HCT116 (cell line): ENCODE data around the gene GHR. TPM values are rescaled to one million over a fixed set of nuclear protein-coding genes. Genes with fewer than 3 reads are reported as not detected.

Experiments used
- ATAC-seq: fragments of 200-7000 bp; cut with Tn5 transposase; 2 replicates; pipeline ENCODE4 v1.9.1; 2020; ENCODE audit warnings: mild to moderate bottlenecking, moderate library complexity
- BruUV-seq: library from RNA; stranded (reverse); fragments of 400-500 nt; replicated peaks from 2 replicates; lab custom pipeline; 2021; lab: Mats Ljungman, UMichigan
- CTCF ChIA-PET: fragments of 300-600 bp; sonication (Branson Sonifier 250); formaldehyde crosslinking; loops from one replicate; lab custom pipeline; 2021; ENCODE audit warnings: antibody characterized with exemption; lab: Charles Lee
- POLR2A ChIA-PET: fragments of 300-600, 350-600 bp; sonication (Branson Sonifier 250); formaldehyde crosslinking; loops from one replicate; lab custom pipeline; 2021; ENCODE audit warnings: antibody characterized with exemption; lab: Charles Lee
- RAD21 ChIA-PET, 2 experiments: fragments of 300-600 bp; sonication (Branson Sonifier 250); formaldehyde crosslinking; loops; one replicate each; lab custom pipeline; 2023; ENCODE audit warnings: low total read pairs in 2 of 2; ENCODE audit not compliant: uncharacterized antibody in 2 of 2, unreplicated experiment in 2 of 2, low non-redundant PET in 1 of 2; lab: Charles Lee
- DNase-seq: peaks from one replicate; pipeline ENCODE4 v3.0.0-alpha.2; 2010; ENCODE audit warnings: low read depth, low spot score
- H2AFZ ChIP-seq: fragments of 200-600 bp; shearing (Covaris generic), sonication (generic); 2 replicates; pipeline ENCODE4 v1.6.1; 2017; ENCODE audit warnings: low read depth, mixed run types, mixed read lengths, antibody characterized with exemption, low read length; ENCODE audit not compliant: poor library complexity, severe bottlenecking
- H3K27ac ChIP-seq: 2 replicates; pipeline ENCODE4 v1.5.1; 2012; ENCODE audit warnings: low read depth, low read length
- H3K27me3 ChIP-seq: fragments of 200-600 bp; sonication (generic); 2 replicates; pipeline ENCODE4 v1.6.1; 2016; ENCODE audit warnings: mixed run types, low read length, mixed read lengths; ENCODE audit not compliant: insufficient read depth
- H3K36me3 ChIP-seq, 2 experiments: fragments of 200-500 bp in 1 of 2; fragments of 200-600 bp in 1 of 2; sonication (Bioruptor generic) in 1 of 2; sonication (generic) in 1 of 2; 2 replicates each; pipeline versions ENCODE4 v1.5.1 to v1.6.1; 2014 to 2016; ENCODE audit warnings: low read length in 2 of 2, inconsistent platforms in 1 of 2, mixed read lengths in 1 of 2, mixed run types in 1 of 2; ENCODE audit not compliant: insufficient read depth in 2 of 2, control insufficient read depth in 1 of 2
- H3K4me1 ChIP-seq, 2 experiments: fragments of 200-600 bp in 1 of 2; sonication (generic) in 1 of 2; 2 replicates each; pipeline versions ENCODE4 v1.5.1 to v1.6.1; 2012 to 2017; ENCODE audit warnings: low read length in 2 of 2, inconsistent platforms in 1 of 2, mild to moderate bottlenecking in 1 of 2, mixed read lengths in 1 of 2, mixed run types in 1 of 2, moderate library complexity in 1 of 2; ENCODE audit not compliant: insufficient read depth in 2 of 2, control insufficient read depth in 1 of 2
- H3K4me2 ChIP-seq: fragments of 200-600 bp; sonication (generic); 2 replicates; pipeline ENCODE4 v1.6.1; 2017; ENCODE audit warnings: mixed run types, low read length, mixed read lengths
- H3K4me3 ChIP-seq, 2 experiments: fragments of 200-600 bp in 1 of 2; sonication (generic) in 1 of 2; replicated peaks in 1 of 2; 2 replicates each; pipeline ENCODE4 v1.5.1; 2011 to 2016; ENCODE audit warnings: low read length in 2 of 2, control low read depth in 1 of 2, low read depth in 1 of 2, mild to moderate bottlenecking in 1 of 2, mixed read lengths in 1 of 2, mixed run types in 1 of 2
- H3K79me2 ChIP-seq: fragments of 200-600 bp; sonication (generic); 2 replicates; pipeline ENCODE4 v1.6.1; 2017; ENCODE audit warnings: mild to moderate bottlenecking, mixed run types, low read length, moderate library complexity, mixed read lengths; ENCODE audit not compliant: insufficient read depth
- H3K9ac ChIP-seq: fragments of 200-600 bp; sonication (generic); 2 replicates; pipeline ENCODE4 v1.6.1; 2016; ENCODE audit warnings: low read length, mixed read lengths
- H3K9me2 ChIP-seq: fragments of 200-600 bp; sonication (generic), shearing (Covaris generic); 2 replicates; pipeline ENCODE4 v1.6.1; 2017; ENCODE audit warnings: mixed run types, mild to moderate bottlenecking, moderate library complexity; ENCODE audit not compliant: insufficient read depth
- H3K9me3 ChIP-seq, 2 experiments: fragments of 200-500 bp in 1 of 2; fragments of 200-600 bp in 1 of 2; sonication (Bioruptor generic) in 1 of 2; sonication (generic) in 1 of 2; 2 replicates each; pipeline ENCODE4 v1.6.1; 2014 to 2017; ENCODE audit warnings: low read length in 2 of 2, mixed read lengths in 2 of 2, inconsistent platforms in 1 of 2, low read depth in 1 of 2, mild to moderate bottlenecking in 1 of 2, mixed run types in 1 of 2, moderate library complexity in 1 of 2; ENCODE audit not compliant: control insufficient read depth in 1 of 2, insufficient read depth in 1 of 2
- H4K20me1 ChIP-seq: fragments of 200-600 bp; sonication (generic), shearing (Covaris generic); 2 replicates; pipeline ENCODE4 v1.6.1; 2017; ENCODE audit warnings: mixed run types, mild to moderate bottlenecking, moderate library complexity; ENCODE audit not compliant: insufficient read depth
- ATF3 ChIP-seq: IDR thresholded peaks from 2 replicates; pipeline ENCODE4 v1.6.1; 2012
- CBX3 ChIP-seq: IDR thresholded peaks from 2 replicates; pipeline ENCODE4 v1.6.1; 2012; ENCODE audit warnings: low read depth
- CTCF ChIP-seq, 3 experiments: fragments of 200-600 bp in 1 of 3; sonication (generic) in 1 of 3; IDR thresholded peaks in 2 of 3; conservative IDR thresholded peaks in 1 of 3; 2 replicates each; pipeline ENCODE4 v1.5.1; 2012 to 2017; ENCODE audit warnings: low read depth in 2 of 3, low read length in 2 of 3, antibody characterized with exemption in 1 of 3, borderline replicate concordance in 1 of 3, control low read depth in 1 of 3, mild to moderate bottlenecking in 1 of 3, mixed read lengths in 1 of 3, mixed run types in 1 of 3, moderate library complexity in 1 of 3; ENCODE audit not compliant: insufficient read depth in 1 of 3
- EZH2phosphoT487 ChIP-seq: fragments of 200-600 bp; IDR thresholded peaks from 2 replicates; pipeline ENCODE4 v1.6.1; 2018; ENCODE audit warnings: antibody characterized with exemption, borderline replicate concordance
- FOSL1 ChIP-seq: IDR thresholded peaks from 2 replicates; pipeline ENCODE4 v1.6.1; 2012; ENCODE audit warnings: low read depth
- JUND ChIP-seq: IDR thresholded peaks from 2 replicates; pipeline ENCODE4 v1.6.1; 2012
- POLR2A ChIP-seq: IDR thresholded peaks from 2 replicates; pipeline ENCODE4 v1.7.0; 2011; ENCODE audit warnings: borderline replicate concordance; ENCODE audit not compliant: insufficient read depth, insufficient read length; ENCODE audit errors: extremely low read depth
- RAD21 ChIP-seq: IDR thresholded peaks from 2 replicates; pipeline ENCODE4 v1.6.1; 2012; ENCODE audit warnings: low read depth, mild to moderate bottlenecking
- SIN3A ChIP-seq: IDR thresholded peaks from 2 replicates; pipeline ENCODE4 v1.6.1; 2012; ENCODE audit warnings: low read depth
- SRF ChIP-seq: IDR thresholded peaks from 2 replicates; pipeline ENCODE4 v1.6.1; 2012; ENCODE audit warnings: low read depth
- TCF7L2 ChIP-seq: IDR thresholded peaks from 2 replicates; pipeline ENCODE4 v1.7.0; 2011; ENCODE audit warnings: borderline replicate concordance, inconsistent platforms; ENCODE audit not compliant: insufficient read depth, insufficient read length; ENCODE audit errors: extremely low read depth
- ZBTB33 ChIP-seq: IDR thresholded peaks from 2 replicates; pipeline ENCODE4 v1.6.1; 2011; ENCODE audit warnings: mild to moderate bottlenecking, low read length, moderate library complexity; ENCODE audit not compliant: insufficient replicate concordance; ENCODE audit errors: extremely low read depth
- ZFX ChIP-seq: fragments of 450-650 bp; IDR thresholded peaks from 2 replicates; pipeline ENCODE4 v1.6.1; 2017
- ZNF274 ChIP-seq: fragments of 200-500 bp; sonication (Bioruptor generic); IDR thresholded peaks from 2 replicates; pipeline ENCODE4 v1.6.1; 2014; ENCODE audit warnings: mild to moderate bottlenecking, low read depth, low read length, inconsistent platforms
- intact Hi-C: fragments of 100-400 bp; cut with micrococcal nuclease; formaldehyde crosslinking; loops from 2 replicates; pipeline ENCODE4 v1.10.0; 2022
- total RNA-seq: library from RNA; stranded (reverse); gene quantifications from one replicate; pipeline ENCODE4 v1.2.1, GENCODE V29; 2021; ENCODE audit not compliant: unreplicated experiment

The GHR gene
- total RNA-seq, 1 experiment from 2014 or later = not detected

- Histone ChIP-seq H3K4me1 (no peaks in the 10 kb centered on the region), H3K27me3 (no peaks in the 10 kb centered on the region), H3K9ac (no peak overlapping the region), H3K79me2 (no peaks in the 10 kb centered on the region), H3K36me3 (no peaks in the 10 kb centered on the region), H3K4me3 (no peak overlapping the region), H3K27ac (no peak overlapping the region), H3K9me2 (no peaks in the 10 kb centered on the region), H3K4me2 (no peak overlapping the region), H2AFZ (no peak overlapping the region), H4K20me1 (no peaks in the 10 kb centered on the region), H3K9me3 (no peaks in the 10 kb centered on the region)
- TF ChIP-seq RAD21 (no peak), ATF3 (no peak)
- CTCF ChIA-PET = no interaction called here
- ATAC-seq (no peak), DNase-seq (no peak)
- POLR2A ChIA-PET = no interaction called here
- RAD21 ChIA-PET = no interaction called here
- intact Hi-C loops = no loop called here
- BruUV-seq = no TSS peak
Observed at GRCh38 chr5:42462083-42462482, 38.8 kb downstream of the GHR start.

- ChIA-PET CTCF (no interaction called here), POLR2A (no interaction called here), RAD21 (no interaction called here)
- no peak overlapping the region for H3K4me2 ChIP-seq
- H4K20me1 ChIP-seq = no peaks in the 10 kb centered on the region
- no peak overlapping the region for H2AFZ ChIP-seq
- H3K9me3 ChIP-seq = no peaks in the 10 kb centered on the region
- no peaks in the 10 kb centered on the region for H3K36me3 ChIP-seq
- no TSS peak for BruUV-seq
- no peak for ATAC-seq
- intact Hi-C loops = no loop called here
- H3K27me3 ChIP-seq = no peaks in the 10 kb centered on the region
- no peak overlapping the region for H3K9ac ChIP-seq
- H3K4me1 ChIP-seq = no peaks in the 10 kb centered on the region
- H3K4me3 ChIP-seq = no peak overlapping the region
- no peaks in the 10 kb centered on the region for H3K79me2 ChIP-seq
- no peak for DNase-seq
- H3K9me2 ChIP-seq = no peaks in the 10 kb centered on the region
- no peak overlapping the region for H3K27ac ChIP-seq
- no peak for TF ChIP-seq ZFX
- no peak for TF ChIP-seq RAD21
- no peak for TF ChIP-seq FOSL1
- TF ChIP-seq POLR2A = no peak
- no peak for TF ChIP-seq ZBTB33
- no peak for TF ChIP-seq SRF
- no peak for TF ChIP-seq ATF3
- no peak for TF ChIP-seq EZH2phosphoT487
- TF ChIP-seq SIN3A = no peak
- TF ChIP-seq TCF7L2 = no peak
- no peak for TF ChIP-seq ZNF274
- TF ChIP-seq CBX3 = no peak
- TF ChIP-seq JUND = no peak
- TF ChIP-seq CTCF (IDR thresholded peaks at IDR 0.05 in 2 of 3, conservative IDR thresholded peaks at IDR 0.05 in 1 of 3; ENCODE audit: borderline replicate concordance in 1 of 3, insufficient read depth in 1 of 3, low read depth in 2 of 3, low read length in 2 of 3) = no peak
Observed at GRCh38 chr5:42467572-42467971, 44.3 kb downstream of the GHR start.
